ENCODE measurements around the gene GNB1. TPM values are rescaled to one million over a fixed set of nuclear protein-coding genes. Genes with fewer than 3 reads are reported as not detected.

Gene GNB1
- total and polyA plus RNA-seq, 3 donors from 2014 or later = 223 to 256 (median 240) TPM

DNA sequence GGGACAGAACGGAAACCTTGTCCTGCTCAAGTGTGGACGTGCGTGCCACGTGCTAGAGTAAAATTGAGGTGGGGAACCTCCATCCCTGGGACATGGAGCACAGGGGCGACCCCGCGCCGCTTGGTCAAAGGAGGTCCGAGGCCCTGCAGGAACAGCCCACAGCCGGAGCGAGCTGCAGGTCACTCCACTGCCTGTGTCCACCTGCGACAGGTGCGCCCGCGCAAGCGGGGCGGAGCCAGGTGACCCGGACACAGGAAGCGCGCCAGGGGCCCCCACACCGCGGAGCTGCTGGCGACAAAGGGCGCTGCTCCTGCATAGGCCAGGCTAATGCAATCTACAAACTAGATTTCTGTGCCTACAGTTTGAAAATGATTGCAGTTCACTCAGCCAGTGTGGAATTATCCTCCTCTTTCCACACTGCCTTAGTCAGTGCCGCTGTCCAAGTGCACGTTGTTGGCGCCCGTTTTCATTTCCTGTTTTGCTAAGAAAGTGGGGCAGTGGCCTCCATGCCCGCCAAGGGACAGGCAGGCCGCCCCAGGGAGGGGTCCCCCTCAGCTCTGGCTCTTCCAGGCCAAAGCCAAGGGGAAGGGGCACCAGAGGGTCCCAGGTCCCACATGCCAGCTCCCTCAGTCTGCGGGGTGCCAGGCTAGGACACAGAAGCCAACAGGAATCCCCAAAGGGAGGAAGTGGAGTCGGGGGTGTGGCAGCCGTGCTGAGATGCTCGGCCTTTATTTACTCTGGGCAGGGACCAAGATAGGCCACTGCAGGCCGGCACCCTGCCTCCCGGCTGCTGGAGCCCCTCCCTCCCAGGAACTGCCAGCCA lies 108.3 kb downstream of the GNB1 start:
- Histone ChIP-seq H3K4me1 (peaks cover 47% of the 10 kb centered on the region), H3K27me3 (no peaks in the 10 kb centered on the region), H3K9me3 (no peaks in the 10 kb centered on the region), H3K27ac (peak overlapping the region; percentile 42 to 91), H3K36me3 (ENCODE audit: low read depth, missing control alignments) (no peaks in the 10 kb centered on the region), H3K4me3 (peak overlapping the region in 1 of 2 donors; percentile 12)
- WGBS, 2 donors = 4 to 13% methylated on average over 9 to 36 of the region's 36 CpGs
- intact Hi-C loops (cut with DNase I; ENCODE audit: low total_unique reads) = no loop called here
- peak; percentile 78 for DNase-seq
- TF ChIP-seq, protein P1, sequence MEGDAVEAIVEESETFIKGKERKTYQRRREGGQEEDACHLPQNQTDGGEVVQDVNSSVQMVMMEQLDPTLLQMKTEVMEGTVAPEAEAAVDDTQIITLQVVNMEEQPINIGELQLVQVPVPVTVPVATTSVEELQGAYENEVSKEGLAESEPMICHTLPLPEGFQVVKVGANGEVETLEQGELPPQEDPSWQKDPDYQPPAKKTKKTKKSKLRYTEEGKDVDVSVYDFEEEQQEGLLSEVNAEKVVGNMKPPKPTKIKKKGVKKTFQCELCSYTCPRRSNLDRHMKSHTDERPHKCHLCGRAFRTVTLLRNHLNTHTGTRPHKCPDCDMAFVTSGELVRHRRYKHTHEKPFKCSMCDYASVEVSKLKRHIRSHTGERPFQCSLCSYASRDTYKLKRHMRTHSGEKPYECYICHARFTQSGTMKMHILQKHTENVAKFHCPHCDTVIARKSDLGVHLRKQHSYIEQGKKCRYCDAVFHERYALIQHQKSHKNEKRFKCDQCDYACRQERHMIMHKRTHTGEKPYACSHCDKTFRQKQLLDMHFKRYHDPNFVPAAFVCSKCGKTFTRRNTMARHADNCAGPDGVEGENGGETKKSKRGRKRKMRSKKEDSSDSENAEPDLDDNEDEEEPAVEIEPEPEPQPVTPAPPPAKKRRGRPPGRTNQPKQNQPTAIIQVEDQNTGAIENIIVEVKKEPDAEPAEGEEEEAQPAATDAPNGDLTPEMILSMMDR (IDR thresholded peaks at IDR 0.05) = no peak
- TF ChIP-seq POLR2A (IDR thresholded peaks at IDR 0.05) = no peak

DNA sequence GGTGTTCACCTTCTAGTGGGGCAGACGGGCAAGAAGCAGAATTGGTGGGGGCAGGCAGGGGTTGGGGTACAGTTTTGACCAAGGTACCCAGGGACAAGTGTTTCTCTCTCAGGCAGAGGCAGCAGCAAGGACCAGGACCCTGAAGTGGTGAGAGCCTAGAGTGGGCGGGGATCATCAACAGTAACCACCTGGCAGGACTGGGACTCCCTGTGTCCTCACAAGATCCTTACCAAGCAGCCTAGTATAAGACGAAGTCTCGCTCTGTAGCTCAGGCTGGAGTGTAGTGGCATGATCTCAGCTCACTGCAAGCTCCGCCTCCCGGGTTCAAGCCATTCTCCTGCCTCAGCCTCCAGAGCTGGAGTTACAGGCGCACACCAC lies 109.4 kb downstream of the GNB1 start:
- peak overlapping the region; percentile 53 to 91 for H3K27ac ChIP-seq
- H3K4me3 ChIP-seq = no peak overlapping the region
- intact Hi-C loops (cut with DNase I; ENCODE audit: low total_unique reads) = no loop called here
- no peak for TF ChIP-seq POLR2A (IDR thresholded peaks at IDR 0.05)
- TF ChIP-seq, protein P1 (IDR thresholded peaks at IDR 0.05) = no peak
- peaks cover 57% of the 10 kb centered on the region for H3K4me1 ChIP-seq
- H3K9me3 ChIP-seq = no peaks in the 10 kb centered on the region
- H3K27me3 ChIP-seq = no peaks in the 10 kb centered on the region
- WGBS, 2 donors = 60 to 73% methylated on average over 1 to 7 of the region's 7 CpGs
- peak; percentile 36 for DNase-seq
- no peaks in the 10 kb centered on the region for H3K36me3 ChIP-seq (ENCODE audit: low read depth, missing control alignments)

DNA sequence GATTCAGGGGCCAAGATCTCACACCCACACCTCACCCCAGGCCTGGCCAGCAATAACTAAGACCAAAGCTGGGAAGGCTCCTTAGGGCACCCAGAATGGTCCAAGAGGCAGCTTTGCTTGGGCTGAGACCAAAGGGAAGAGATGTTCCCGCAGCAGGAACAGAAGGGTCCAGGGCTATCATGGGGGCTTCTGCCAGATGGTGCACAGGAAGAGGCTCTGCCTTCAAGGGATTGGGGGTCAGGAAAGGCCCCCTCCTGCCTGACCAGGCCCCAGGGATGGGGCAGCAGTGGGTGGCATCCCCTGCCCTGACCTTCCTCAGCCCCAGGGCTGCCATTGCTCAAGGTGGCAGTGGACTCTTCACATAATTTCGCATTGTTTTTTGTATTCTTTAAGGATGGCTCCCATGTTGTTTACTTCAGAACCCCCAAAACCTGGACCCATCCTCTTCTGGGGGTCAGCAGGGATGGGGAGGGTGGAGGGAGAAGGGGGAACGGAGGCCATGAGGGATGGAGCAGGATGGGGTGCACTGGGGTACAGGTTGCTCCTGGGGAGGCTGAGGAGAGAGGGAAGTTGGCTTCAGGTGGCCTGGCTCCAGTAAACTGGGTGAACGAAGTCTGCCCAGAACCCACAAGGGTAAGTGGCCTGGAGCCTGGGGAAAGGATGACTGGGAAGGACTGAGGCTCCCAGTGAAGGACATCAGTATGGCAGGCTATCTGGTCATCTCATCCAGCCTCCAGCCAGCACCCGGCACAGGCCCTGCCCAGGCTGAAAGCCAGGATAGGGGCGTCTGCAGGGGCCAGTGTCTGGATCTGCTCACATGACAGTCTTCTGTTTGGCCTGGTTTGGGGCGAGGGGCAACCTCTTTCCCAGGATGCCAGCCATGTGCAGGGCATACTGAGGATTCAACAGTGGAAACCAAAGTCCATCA lies 110.0 kb downstream of the GNB1 start:
- 76 to 84% methylated on average over 7 of the region's 7 CpGs for WGBS, 2 donors
- Histone ChIP-seq H3K27me3 (no peaks in the 10 kb centered on the region), H3K9me3 (no peaks in the 10 kb centered on the region), H3K36me3 (ENCODE audit: low read depth, missing control alignments) (no peaks in the 10 kb centered on the region), H3K4me3 (no peak overlapping the region), H3K4me1 (peaks cover 64% of the 10 kb centered on the region), H3K27ac (peak overlapping the region; percentile 53 to 91)
- intact Hi-C loops (cut with DNase I; ENCODE audit: low total_unique reads) = no loop called here
- TF ChIP-seq, protein P1 (IDR thresholded peaks at IDR 0.05) = no peak
- no peak for TF ChIP-seq POLR2A (IDR thresholded peaks at IDR 0.05)
- no peak for DNase-seq

DNA sequence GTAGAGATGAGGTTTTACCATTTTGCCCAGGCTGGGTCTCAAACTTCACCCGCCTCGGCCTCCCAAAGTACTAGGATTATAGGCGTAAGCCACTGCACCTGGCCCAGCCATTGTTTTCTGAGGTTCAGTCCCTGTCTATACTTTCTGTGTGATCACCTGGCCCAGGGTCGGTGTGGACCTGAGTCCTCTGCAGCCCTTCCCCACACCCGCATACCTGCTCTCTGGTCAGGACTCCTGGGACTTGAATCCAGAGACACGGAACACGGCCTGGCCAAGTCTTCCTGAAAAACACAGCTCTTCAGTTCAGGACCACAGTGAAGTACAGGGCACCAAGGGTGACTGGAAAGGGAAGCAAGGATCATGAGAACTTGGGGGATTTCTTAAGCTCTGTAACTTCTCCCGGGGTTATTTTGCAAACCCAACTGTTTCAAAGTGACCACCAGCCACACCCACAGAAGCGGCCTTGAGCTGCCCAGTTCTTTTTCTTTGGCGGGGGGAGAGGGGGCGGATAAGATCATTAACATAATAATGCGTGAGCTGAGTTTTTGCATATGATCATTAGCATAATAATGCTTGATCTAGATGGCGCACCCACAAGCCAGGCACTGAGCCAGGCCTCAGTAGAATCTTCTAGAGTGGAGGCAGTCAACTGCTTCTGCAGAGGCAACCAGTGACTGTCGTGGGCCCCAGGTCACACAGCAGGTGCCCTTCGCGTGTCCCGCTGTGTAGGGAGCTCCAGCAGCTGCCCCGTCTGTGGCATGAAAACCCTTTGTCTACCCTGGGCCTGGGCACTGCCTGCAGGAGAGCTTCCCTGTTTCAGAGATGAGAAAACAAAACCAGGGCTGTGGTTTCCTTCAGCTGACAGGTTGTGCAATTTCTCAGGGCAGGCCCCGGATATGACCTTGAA lies 110.9 kb downstream of the GNB1 start:
- TF ChIP-seq, protein P1 (IDR thresholded peaks at IDR 0.05) = no peak
- TF ChIP-seq POLR2A (IDR thresholded peaks at IDR 0.05) = no peak
- H3K27me3 ChIP-seq = no peaks in the 10 kb centered on the region
- DNase-seq = peak; percentile 81
- intact Hi-C loops (cut with DNase I; ENCODE audit: low total_unique reads) = loop anchor here (10.0 kb wide), 1 partner anchor 125 kb away; no protein-coding TSS in a partner anchor
- 39 to 43% methylated on average over 14 to 19 of the region's 19 CpGs for WGBS, 2 donors
- H3K27ac ChIP-seq = peak overlapping the region; percentile 53 to 91
- no peaks in the 10 kb centered on the region for H3K36me3 ChIP-seq (ENCODE audit: low read depth, missing control alignments)
- no peak overlapping the region for H3K4me3 ChIP-seq
- no peaks in the 10 kb centered on the region for H3K9me3 ChIP-seq
- H3K4me1 ChIP-seq = peaks cover 70% of the 10 kb centered on the region

Measured in testis (tissue), 3 donors.